Measurements from ENCODE around the gene DOCK1.

DOCK1 gene

GRCh38 chr10:127013211-127013656, 108.0 kb downstream of the DOCK1 start:
- no peak for DNase-seq

GRCh38 chr10:127013691-127014473, 108.7 kb downstream of the DOCK1 start:
- no peak for DNase-seq

- no peak for DNase-seq
These were observed 109.4 kb downstream of the DOCK1 start for GRCh38 chr10:127014671-127015070.

- no peak for DNase-seq
These were observed 110.1 kb downstream of the DOCK1 start for GRCh38 chr10:127015373-127015772.

- DNase-seq = no peak
These were observed 111.1 kb downstream of the DOCK1 start for GRCh38 chr10:127016331-127016730.

- DNase-seq = no peak
These were observed 112.5 kb downstream of the DOCK1 start for GRCh38 chr10:127017541-127018297.

GRCh38 chr10:127018298-127018650, 113.0 kb downstream of the DOCK1 start:
- DNase-seq = no peak

- DNase-seq = no peak
These were observed 113.5 kb downstream of the DOCK1 start for GRCh38 chr10:127018766-127019165.

- no peak for DNase-seq
These were observed 115.0 kb downstream of the DOCK1 start for GRCh38 chr10:127020260-127020659.

- DNase-seq = no peak
These were observed 116.6 kb downstream of the DOCK1 start for GRCh38 chr10:127021801-127022200.

- DNase-seq = no peak
These were observed 119.6 kb downstream of the DOCK1 start for GRCh38 chr10:127024685-127025435.

GRCh38 chr10:127027786-127028185, 122.6 kb downstream of the DOCK1 start:
- no peak for DNase-seq

GRCh38 chr10:127028556-127028955, 123.3 kb downstream of the DOCK1 start:
- DNase-seq = no peak

- DNase-seq = no peak
These were observed 123.8 kb downstream of the DOCK1 start for GRCh38 chr10:127029061-127029460.

GRCh38 chr10:127033216-127034033, 128.2 kb downstream of the DOCK1 start:
- DNase-seq = no peak

- DNase-seq = no peak
These were observed 128.9 kb downstream of the DOCK1 start for GRCh38 chr10:127034034-127034633.

- DNase-seq = no peak
These were observed 129.6 kb downstream of the DOCK1 start for GRCh38 chr10:127034790-127035189.

- DNase-seq = no peak
These were observed 130.6 kb downstream of the DOCK1 start for GRCh38 chr10:127035827-127036226.

- DNase-seq = no peak
These were observed 131.8 kb downstream of the DOCK1 start for GRCh38 chr10:127036987-127037386.

GRCh38 chr10:127039435-127039834, 134.2 kb downstream of the DOCK1 start:
- no peak for DNase-seq

- DNase-seq = no peak
These were observed 135.5 kb downstream of the DOCK1 start for GRCh38 chr10:127040756-127041155.

- no peak for DNase-seq
These were observed 136.3 kb downstream of the DOCK1 start for GRCh38 chr10:127041552-127041951.

Data from activated CD4-positive, alpha-beta T cell treated with anti-CD3 and anti-CD28 coated beads for 1 hour (primary cell).